Fibroblast of lung (primary cell): ENCODE results near the gene SIPA1.

Source experiments
- CTCF ChIP-seq, 2 donors: IDR thresholded peaks in 1 of 2; conservative IDR thresholded peaks in 1 of 2; 1 replicate in 1 of 2; 2 replicates in 1 of 2; pipeline ENCODE4 v1.5.1; 2011 to 2012; ENCODE audit warnings: low read length in 2 of 2, control low read depth in 1 of 2, inconsistent platforms in 1 of 2, low read depth in 1 of 2, mild to moderate bottlenecking in 1 of 2
- EZH2 ChIP-seq: IDR thresholded peaks from 2 replicates; pipeline ENCODE4 v1.5.1; 2012; ENCODE audit warnings: low read length, control low read depth, mild to moderate bottlenecking; ENCODE audit errors: missing control alignments

GRCh38 chr11:65692367-65692766 is 54.5 kb downstream of the SIPA1 start:
- TF ChIP-seq EZH2 (no peak), CTCF (conservative IDR thresholded peaks at IDR 0.05 in 1 of 2, IDR thresholded peaks at IDR 0.05 in 1 of 2; ENCODE audit: low read depth in 1 of 2, low read length in 2 of 2) (no peak)
